Lung microvascular endothelial cell (primary cell): ENCODE measurements around the gene EPOP. TPM values are rescaled to one million over a fixed set of nuclear protein-coding genes. Genes with fewer than 3 reads are reported as not detected.

Experiments
- DNase-seq, 2 donors: peaks; one replicate each; pipeline versions ENCODE4 v3.0.0 to v3.0.0-alpha.2; 2010; ENCODE audit warnings: low read depth in 2 of 2
- total RNA-seq: library from RNA; depleted of rRNA; stranded (reverse); fragments of >200 nt; gene quantifications from 2 replicates; pipeline ENCODE4 v1.2.1, GENCODE V29; 2014

Gene EPOP
- total RNA-seq, 1 donor from 2014 or later, result 0.40 TPM

- no peak for DNase-seq
Observed at GRCh38 chr17:38674014-38674748, 576 bp downstream of the EPOP start.

GRCh38 chr17:38673707-38674013 is 1.1 kb downstream of the EPOP start:
- DNase-seq, result peak; percentile 23 to 31

- DNase-seq, result no peak
Observed at GRCh38 chr17:38672788-38673706, 1.7 kb downstream of the EPOP start.

- no peak for DNase-seq
Observed at GRCh38 chr17:38671939-38672720, 2.6 kb downstream of the EPOP start.

- DNase-seq, result no peak
Observed at GRCh38 chr17:38669520-38669919, 5.2 kb downstream of the EPOP start.

- no peak for DNase-seq
Observed at GRCh38 chr17:38667787-38668122, 7.0 kb downstream of the EPOP start.

- DNase-seq, result peak; percentile 76 to 83
Observed at GRCh38 chr17:38667099-38667786, 7.5 kb downstream of the EPOP start.

GRCh38 chr17:38663964-38664644 is 10.7 kb downstream of the EPOP start:
- no peak for DNase-seq

GRCh38 chr17:38663125-38663751 is 11.5 kb downstream of the EPOP start:
- peak; percentile 60 to 72 for DNase-seq

GRCh38 chr17:38660097-38661025 is 14.4 kb downstream of the EPOP start:
- peak in 1 of 2 donors; percentile 17 for DNase-seq

GRCh38 chr17:38659415-38659814 is 15.3 kb downstream of the EPOP start:
- DNase-seq, result no peak

- no peak for DNase-seq
Observed at GRCh38 chr17:38658741-38659345, 15.9 kb downstream of the EPOP start.

GRCh38 chr17:38657824-38658740 is 16.7 kb downstream of the EPOP start:
- DNase-seq, result no peak

GRCh38 chr17:38656959-38657823 is 17.6 kb downstream of the EPOP start:
- peak; percentile 44 to 60 for DNase-seq

GRCh38 chr17:38654411-38655398 is 20.1 kb downstream of the EPOP start:
- no peak for DNase-seq

- no peak for DNase-seq
Observed at GRCh38 chr17:38653679-38654078, 21.1 kb downstream of the EPOP start.
